Natural killer cell treated with Interleukin-12 subunit alpha and Interleukin-12 subunit beta and Interleukin-15 and Interleukin-18, amount 100 ng/mL, for 72 hours (primary cell): Measurements from ENCODE around the gene DDX49. TPM values are rescaled to one million over a fixed set of nuclear protein-coding genes. Genes with fewer than 3 reads are reported as not detected.
"Not testable (repeated sequence)": the region's sequence is repeated elsewhere in the genome, so short reads cannot be mapped to it uniquely, and the experiment has no call there.

Experiments
- ATAC-seq, 2 donors: fragments of 150-1000 bp; cut with Tn5 transposase in 1 of 2; sonication (Bioruptor Pico), chemical (Tn5 transposase) in 1 of 2; 2 replicates each; pipeline ENCODE4 v1.10.0; 2021
- DNase-seq: peaks from one replicate; pipeline ENCODE4 v3.0.0; 2022; ENCODE audit warnings: low spot score
- H3K27ac Mint-ChIP-seq, 2 donors: 1 replicate in 1 of 2; 2 replicates in 1 of 2; pipeline ENCODE4 v1.8.0; 2022; ENCODE audit warnings: mixed read lengths in 2 of 2, mild to moderate bottlenecking in 1 of 2, moderate library complexity in 1 of 2
- H3K27me3 Mint-ChIP-seq, 2 donors: 1 replicate in 1 of 2; 2 replicates in 1 of 2; pipeline ENCODE4 v1.8.0; 2022; ENCODE audit warnings: mixed read lengths in 2 of 2
- H3K36me3 Mint-ChIP-seq: one replicate; pipeline ENCODE4 v1.8.0; 2022; ENCODE audit warnings: mixed read lengths
- H3K4me1 Mint-ChIP-seq, 2 donors: 1 replicate in 1 of 2; 2 replicates in 1 of 2; pipeline ENCODE4 v1.8.0; 2022; ENCODE audit warnings: low read depth in 2 of 2, mixed read lengths in 2 of 2, mild to moderate bottlenecking in 1 of 2
- H3K4me3 Mint-ChIP-seq: one replicate; pipeline ENCODE4 v1.8.0; 2022; ENCODE audit warnings: mixed read lengths
- H3K9me3 Mint-ChIP-seq: 2 replicates; pipeline ENCODE4 v1.8.0; 2022; ENCODE audit warnings: mixed read lengths
- total RNA-seq, 2 donors: library from RNA; stranded (reverse); gene quantifications; one replicate each; pipeline ENCODE4 v1.2.3, GENCODE V29; 2022

Gene DDX49
- total RNA-seq, 2 donors from 2014 or later: 72.7 to 119 TPM

- DNase-seq (no peak), ATAC-seq (no peak)
- H3K9me3 Mint-ChIP-seq: no peaks in the 10 kb centered on the region
- H3K36me3 Mint-ChIP-seq: no peaks in the 10 kb centered on the region
- peaks cover 5 to 8% of the 10 kb centered on the region in 2 donors for H3K4me1 Mint-ChIP-seq
- H3K27ac Mint-ChIP-seq: no peak overlapping the region
- H3K4me3 Mint-ChIP-seq: no peak overlapping the region
- H3K27me3 Mint-ChIP-seq: peaks cover 10 to 13% of the 10 kb centered on the region in 2 donors
Observed at GRCh38 chr19:18899624-18900560, 19.6 kb upstream of the DDX49 start.

- H3K4me1 Mint-ChIP-seq: peaks cover 5 to 11% of the 10 kb centered on the region in 2 donors
Observed at GRCh38 chr19:18900700-18901481, 18.6 kb upstream of the DDX49 start.

GRCh38 chr19:18901491-18901890 is 18.0 kb upstream of the DDX49 start:
- no peak for ATAC-seq
- DNase-seq: no peak
- Mint-ChIP-seq H3K4me1 (peaks cover 5 to 12% of the 10 kb centered on the region in 2 donors), H3K4me3 (no peak overlapping the region), H3K36me3 (no peaks in the 10 kb centered on the region), H3K9me3 (no peaks in the 10 kb centered on the region), H3K27ac (no peak overlapping the region), H3K27me3 (peaks cover 8 to 11% of the 10 kb centered on the region in 2 donors)

More at GRCh38 chr19:18900700-18901481, 18.6 kb upstream of the DDX49 start:
- DNase-seq (no peak), ATAC-seq (no peak)
- H3K4me3 Mint-ChIP-seq: no peak overlapping the region
- peaks cover 10 to 13% of the 10 kb centered on the region in 2 donors for H3K27me3 Mint-ChIP-seq
- no peaks in the 10 kb centered on the region for H3K9me3 Mint-ChIP-seq
- no peaks in the 10 kb centered on the region for H3K36me3 Mint-ChIP-seq
- no peak overlapping the region for H3K27ac Mint-ChIP-seq

- H3K36me3 Mint-ChIP-seq, DNase-seq, H3K27me3 Mint-ChIP-seq, H3K9me3 Mint-ChIP-seq, ATAC-seq, H3K4me3 Mint-ChIP-seq, H3K27ac Mint-ChIP-seq, H3K4me1 Mint-ChIP-seq: not testable (repeated sequence)
Observed at GRCh38 chr19:18902519-18902918, 17.0 kb upstream of the DDX49 start.

GRCh38 chr19:18903156-18904037 is 16.1 kb upstream of the DDX49 start:
- H3K36me3 Mint-ChIP-seq: no peaks in the 10 kb centered on the region
- no peak overlapping the region for H3K27ac Mint-ChIP-seq
- peaks cover 0 to 6% of the 10 kb centered on the region in 2 donors for H3K4me1 Mint-ChIP-seq
- no peak for DNase-seq
- H3K4me3 Mint-ChIP-seq: no peak overlapping the region
- ATAC-seq: no peak
- H3K9me3 Mint-ChIP-seq: no peaks in the 10 kb centered on the region
- H3K27me3 Mint-ChIP-seq: no peaks in the 10 kb centered on the region

- H3K9me3 Mint-ChIP-seq: no peaks in the 10 kb centered on the region
- H3K36me3 Mint-ChIP-seq: no peaks in the 10 kb centered on the region
- ATAC-seq: peak in 1 of 2 donors; percentile 14
Observed at GRCh38 chr19:18904334-18905057, 15.0 kb upstream of the DDX49 start.

GRCh38 chr19:18905058-18905456 is 14.5 kb upstream of the DDX49 start:
- H3K4me3 Mint-ChIP-seq: no peak overlapping the region
- no peak for DNase-seq
- H3K36me3 Mint-ChIP-seq: no peaks in the 10 kb centered on the region
- H3K27me3 Mint-ChIP-seq: no peaks in the 10 kb centered on the region
- H3K9me3 Mint-ChIP-seq: no peaks in the 10 kb centered on the region
- ATAC-seq: no peak
- H3K4me1 Mint-ChIP-seq: peaks cover 0 to 6% of the 10 kb centered on the region in 2 donors
- H3K27ac Mint-ChIP-seq: no peak overlapping the region

More at GRCh38 chr19:18904334-18905057, 15.0 kb upstream of the DDX49 start:
- no peaks in the 10 kb centered on the region for H3K27me3 Mint-ChIP-seq
- H3K27ac Mint-ChIP-seq: no peak overlapping the region
- no peak overlapping the region for H3K4me3 Mint-ChIP-seq
- H3K4me1 Mint-ChIP-seq: peaks cover 0 to 6% of the 10 kb centered on the region in 2 donors
- DNase-seq: no peak

GRCh38 chr19:18905513-18906236 is 13.8 kb upstream of the DDX49 start:
- no peaks in the 10 kb centered on the region for H3K27me3 Mint-ChIP-seq
- H3K4me1 Mint-ChIP-seq: peaks cover 0 to 6% of the 10 kb centered on the region in 2 donors
- ATAC-seq (no peak), DNase-seq (no peak)
- no peaks in the 10 kb centered on the region for H3K9me3 Mint-ChIP-seq
- H3K36me3 Mint-ChIP-seq: no peaks in the 10 kb centered on the region
- no peak overlapping the region for H3K27ac Mint-ChIP-seq
- no peak overlapping the region for H3K4me3 Mint-ChIP-seq

- no peak for DNase-seq
Observed at GRCh38 chr19:18906605-18907519, 12.7 kb upstream of the DDX49 start.

GRCh38 chr19:18908917-18909619 is 10.4 kb upstream of the DDX49 start:
- Mint-ChIP-seq H3K27ac (no peak overlapping the region), H3K4me3 (no peak overlapping the region)

More at GRCh38 chr19:18906605-18907519, 12.7 kb upstream of the DDX49 start:
- Mint-ChIP-seq H3K36me3 (no peaks in the 10 kb centered on the region), H3K4me1 (peaks cover 0 to 6% of the 10 kb centered on the region in 2 donors), H3K4me3 (no peak overlapping the region), H3K27ac (no peak overlapping the region), H3K27me3 (no peaks in the 10 kb centered on the region), H3K9me3 (no peaks in the 10 kb centered on the region)
- no peak for ATAC-seq

GRCh38 chr19:18910010-18910409 is 9.5 kb upstream of the DDX49 start:
- no peak for DNase-seq
- Mint-ChIP-seq H3K4me1 (peaks cover 9 to 18% of the 10 kb centered on the region in 2 donors), H3K9me3 (no peaks in the 10 kb centered on the region), H3K4me3 (no peak overlapping the region), H3K27me3 (no peaks in the 10 kb centered on the region), H3K27ac (no peak overlapping the region), H3K36me3 (no peaks in the 10 kb centered on the region)
- ATAC-seq: no peak

More at GRCh38 chr19:18908917-18909619, 10.4 kb upstream of the DDX49 start:
- Mint-ChIP-seq H3K9me3 (no peaks in the 10 kb centered on the region), H3K4me1 (peaks cover 8 to 17% of the 10 kb centered on the region in 2 donors), H3K27me3 (no peaks in the 10 kb centered on the region), H3K36me3 (no peaks in the 10 kb centered on the region)
- ATAC-seq (no peak), DNase-seq (no peak)
